Measurements from ENCODE around the gene TK1.
"Not testable (repeated sequence)": the region's sequence is repeated elsewhere in the genome, so short reads cannot be mapped to it uniquely, and the experiment has no call there.

TK1 gene

DNA sequence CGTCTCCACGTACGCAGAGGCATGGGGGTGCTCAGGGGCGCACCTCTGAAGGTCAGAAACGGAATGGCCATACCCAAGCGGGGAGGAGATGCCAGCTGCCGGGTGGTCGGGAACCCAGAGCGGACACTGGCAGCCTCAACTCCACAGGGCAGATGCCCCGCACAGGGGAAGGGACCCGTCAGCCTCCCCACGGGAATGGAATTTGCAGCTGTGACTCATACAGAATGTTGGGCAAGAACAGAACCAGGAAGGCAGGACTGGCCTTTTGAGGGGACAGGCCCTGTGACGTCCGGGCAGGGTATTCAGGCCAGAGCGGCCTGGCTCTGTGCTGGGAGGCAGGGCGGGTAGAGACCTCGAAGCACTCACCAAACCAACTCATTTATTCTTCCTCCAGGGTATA lies 7.5 kb downstream of the TK1 start:
- DNase-seq: no peak

DNA sequence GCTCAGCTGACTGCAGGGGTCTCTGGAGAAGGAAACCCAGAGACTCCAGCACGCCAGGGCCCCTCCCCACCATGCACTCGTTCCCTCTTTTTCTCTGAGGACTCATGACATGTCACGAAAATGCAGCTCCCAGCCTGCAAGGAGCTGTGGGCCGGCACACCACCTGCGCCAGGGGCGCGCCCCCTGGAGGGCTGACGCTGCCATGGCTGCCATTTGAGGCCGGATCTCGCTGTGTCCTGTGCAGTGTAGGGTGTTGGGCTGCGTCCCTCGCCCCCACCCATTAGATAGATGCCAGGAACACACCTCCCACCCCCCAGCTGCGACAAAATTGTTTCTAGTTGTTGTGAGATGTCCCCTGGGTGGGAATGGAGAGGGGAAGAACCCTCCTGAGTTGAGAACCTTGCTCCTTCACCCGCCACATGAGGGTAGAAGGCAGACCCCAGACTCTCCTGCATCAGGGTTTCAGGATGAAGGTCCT lies 10.3 kb downstream of the TK1 start:
- DNase-seq: peak in 42 of 51 donors; percentile 12 to 69 (median 30)

DNA sequence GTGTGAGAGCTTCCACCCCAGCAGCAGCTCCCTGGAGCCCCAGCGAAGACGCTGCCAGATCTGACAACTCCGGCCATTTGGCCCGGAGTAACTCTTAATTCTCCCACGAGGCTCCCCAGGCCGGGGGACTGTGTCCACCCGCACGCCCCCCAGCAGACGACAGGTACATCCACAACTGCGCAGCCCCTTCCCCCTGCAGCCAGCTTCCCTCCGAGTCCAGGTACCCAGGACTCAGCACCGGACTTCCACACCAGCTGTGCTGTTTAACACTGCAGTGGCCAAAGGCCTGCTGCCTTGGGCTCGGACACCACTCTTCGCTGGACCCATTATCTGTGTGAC lies 11.2 kb downstream of the TK1 start:
- DNase-seq: no peak

DNA sequence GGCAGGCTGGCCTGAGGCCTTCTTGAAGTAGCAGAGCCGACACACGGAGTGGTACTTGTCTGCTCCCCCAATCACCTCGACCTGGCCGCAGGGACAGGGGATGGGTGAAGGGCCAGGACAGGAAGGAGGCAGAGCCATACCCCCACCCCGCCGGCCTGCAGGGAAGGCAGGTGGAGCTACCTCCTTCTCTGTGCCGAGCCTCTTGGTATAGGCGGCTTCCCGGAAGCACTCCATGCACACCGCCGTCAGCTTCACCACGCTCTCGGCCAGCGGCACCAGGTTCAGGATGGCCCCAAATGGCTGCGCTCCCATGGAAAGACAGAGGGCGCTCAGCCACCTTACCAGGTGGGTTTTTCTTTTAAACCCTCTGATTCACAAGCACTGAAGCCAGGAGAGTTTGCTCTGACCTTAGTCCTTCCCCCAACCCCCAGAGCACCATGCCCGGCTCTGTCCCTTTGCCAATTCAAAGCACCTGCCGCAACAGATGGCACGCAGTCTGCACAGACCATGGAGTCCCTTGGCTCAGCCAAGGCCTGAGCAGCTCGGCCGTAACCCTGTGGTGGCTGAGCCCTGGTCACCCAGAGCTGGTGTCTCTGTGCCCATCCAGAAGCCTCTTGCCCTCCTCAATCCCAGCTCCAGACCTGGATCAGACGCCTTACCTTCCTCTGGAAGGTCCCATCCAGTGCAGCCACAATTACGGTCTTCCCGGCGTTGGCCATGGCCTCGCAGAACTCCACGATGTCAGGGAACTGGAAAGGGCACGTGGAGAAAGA lies 11.8 kb downstream of the TK1 start:
- peak in 2 of 51 donors; percentile 22 to 56 for DNase-seq

DNA sequence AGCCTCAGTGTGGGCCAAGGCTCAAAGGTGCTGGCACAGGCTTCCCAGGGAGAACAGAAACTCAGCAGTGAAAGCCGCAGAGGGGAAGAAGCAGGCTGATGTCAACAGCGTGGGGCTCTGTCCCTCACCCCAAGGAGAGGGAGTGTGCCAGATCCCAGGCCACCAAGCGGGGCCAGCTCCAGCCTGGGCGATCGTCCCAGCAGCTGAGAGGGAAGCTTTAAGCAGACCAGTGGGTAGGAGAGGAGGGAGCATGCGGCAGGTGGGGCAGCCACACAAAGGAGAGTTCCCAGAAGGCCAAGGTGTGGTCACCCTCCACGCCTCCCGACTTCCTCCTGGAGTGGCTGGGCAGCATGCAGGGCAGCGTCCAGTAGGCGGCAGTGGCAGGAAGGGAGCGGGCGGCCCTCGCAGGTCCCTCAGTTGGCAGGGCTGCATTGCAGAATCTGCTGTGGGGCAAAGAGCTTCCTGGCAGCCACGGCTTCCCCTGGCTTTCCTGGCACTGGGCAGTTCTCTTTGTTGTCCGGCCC lies 12.4 kb downstream of the TK1 start:
- DNase-seq: peak in 50 of 51 donors; percentile 27 to 98 (median 81)

DNA sequence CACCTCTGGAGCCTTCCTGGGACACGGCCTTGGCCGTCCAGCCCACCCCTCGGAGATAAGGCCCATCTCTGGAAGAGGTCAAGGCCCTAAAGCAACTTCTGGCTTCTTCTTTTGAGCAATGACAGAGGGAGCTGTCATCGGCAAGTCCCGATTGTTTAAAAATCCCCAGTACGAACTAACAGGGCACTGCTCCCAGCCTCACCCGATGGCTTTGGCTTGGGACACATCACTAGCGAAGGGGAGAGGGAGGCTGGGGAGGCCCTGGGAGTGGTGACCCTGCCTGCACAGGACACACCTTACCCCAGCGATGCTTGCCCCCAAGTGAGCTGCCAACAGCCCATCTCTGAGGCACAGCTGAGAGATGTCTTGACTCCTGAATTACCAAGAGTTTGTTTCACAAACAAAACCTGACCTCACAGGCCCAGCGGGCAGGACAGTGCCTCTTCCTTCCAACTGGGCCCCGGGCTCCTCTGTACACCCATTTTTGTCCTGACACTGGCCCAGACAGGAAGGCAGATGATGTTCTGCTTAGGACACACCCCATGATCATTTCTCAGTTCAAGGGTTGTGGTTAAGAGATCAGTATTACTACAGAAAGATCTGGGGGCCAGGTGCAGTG lies 13.6 kb downstream of the TK1 start:
- DNase-seq: no peak

DNA sequence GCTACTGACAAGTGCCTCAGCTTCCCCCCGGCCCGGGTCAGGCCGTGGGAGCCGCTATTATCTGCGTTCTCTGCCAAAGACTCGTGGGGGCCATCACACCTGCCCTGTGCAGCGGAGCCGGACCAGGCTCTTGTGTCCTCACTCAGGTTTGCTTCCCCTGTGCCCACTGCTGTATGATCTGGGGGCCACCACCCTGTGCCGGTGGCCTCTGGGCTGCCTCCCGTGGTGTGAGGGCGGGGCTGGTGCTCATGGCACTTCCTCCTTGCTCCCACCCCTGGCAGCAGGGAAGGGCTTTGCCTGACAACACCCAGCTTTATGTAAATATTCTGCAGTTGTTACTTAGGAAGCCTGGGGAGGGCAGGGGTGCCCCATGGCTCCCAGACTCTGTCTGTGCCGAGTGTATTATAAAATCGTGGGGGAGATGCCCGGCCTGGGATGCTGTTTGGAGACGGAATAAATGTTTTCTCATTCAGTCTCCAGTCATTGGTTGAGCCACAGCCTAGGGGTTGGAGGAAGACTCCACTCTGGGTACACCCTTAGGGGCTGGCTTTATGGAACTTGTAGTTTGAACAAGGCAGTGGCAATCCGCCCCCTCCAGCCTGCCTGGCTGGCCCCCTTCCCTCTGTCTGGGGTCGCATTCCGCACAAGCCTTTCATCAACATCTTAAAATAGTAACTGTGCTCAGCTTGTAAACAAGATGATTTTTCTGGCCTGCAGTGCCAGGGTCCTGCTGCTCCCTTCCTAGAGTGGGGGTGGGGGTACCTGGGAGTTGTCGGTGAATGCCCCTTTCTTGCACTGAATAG lies 14.4 kb downstream of the TK1 start:
- DNase-seq: peak in 11 of 51 donors; percentile 9 to 38 (median 19)

DNA sequence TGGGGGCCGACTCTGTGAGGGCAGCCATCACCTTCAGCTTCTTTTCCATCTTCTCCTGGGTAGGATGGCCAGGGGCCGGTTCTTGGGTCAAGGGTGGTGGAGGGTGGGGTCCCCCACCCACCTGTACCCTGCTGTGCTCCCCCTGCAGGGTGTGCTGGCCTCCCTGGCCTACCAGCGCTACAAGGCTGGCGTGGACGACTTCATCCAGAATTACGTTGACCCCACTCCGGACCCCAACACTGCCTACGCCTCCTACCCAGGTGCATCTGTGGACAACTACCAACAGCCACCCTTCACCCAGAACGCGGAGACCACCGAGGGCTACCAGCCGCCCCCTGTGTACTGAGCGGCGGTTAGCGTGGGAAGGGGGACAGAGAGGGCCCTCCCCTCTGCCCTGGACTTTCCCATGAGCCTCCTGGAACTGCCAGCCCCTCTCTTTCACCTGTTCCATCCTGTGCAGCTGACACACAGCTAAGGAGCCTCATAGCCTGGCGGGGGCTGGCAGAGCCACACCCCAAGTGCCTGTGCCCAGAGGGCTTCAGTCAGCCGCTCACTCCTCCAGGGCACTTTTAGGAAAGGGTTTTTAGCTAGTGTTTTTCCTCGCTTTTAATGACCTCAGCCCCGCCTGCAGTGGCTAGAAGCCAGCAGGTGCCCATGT lies 15.1 kb downstream of the TK1 start:
- not testable (repeated sequence) for DNase-seq

DNA sequence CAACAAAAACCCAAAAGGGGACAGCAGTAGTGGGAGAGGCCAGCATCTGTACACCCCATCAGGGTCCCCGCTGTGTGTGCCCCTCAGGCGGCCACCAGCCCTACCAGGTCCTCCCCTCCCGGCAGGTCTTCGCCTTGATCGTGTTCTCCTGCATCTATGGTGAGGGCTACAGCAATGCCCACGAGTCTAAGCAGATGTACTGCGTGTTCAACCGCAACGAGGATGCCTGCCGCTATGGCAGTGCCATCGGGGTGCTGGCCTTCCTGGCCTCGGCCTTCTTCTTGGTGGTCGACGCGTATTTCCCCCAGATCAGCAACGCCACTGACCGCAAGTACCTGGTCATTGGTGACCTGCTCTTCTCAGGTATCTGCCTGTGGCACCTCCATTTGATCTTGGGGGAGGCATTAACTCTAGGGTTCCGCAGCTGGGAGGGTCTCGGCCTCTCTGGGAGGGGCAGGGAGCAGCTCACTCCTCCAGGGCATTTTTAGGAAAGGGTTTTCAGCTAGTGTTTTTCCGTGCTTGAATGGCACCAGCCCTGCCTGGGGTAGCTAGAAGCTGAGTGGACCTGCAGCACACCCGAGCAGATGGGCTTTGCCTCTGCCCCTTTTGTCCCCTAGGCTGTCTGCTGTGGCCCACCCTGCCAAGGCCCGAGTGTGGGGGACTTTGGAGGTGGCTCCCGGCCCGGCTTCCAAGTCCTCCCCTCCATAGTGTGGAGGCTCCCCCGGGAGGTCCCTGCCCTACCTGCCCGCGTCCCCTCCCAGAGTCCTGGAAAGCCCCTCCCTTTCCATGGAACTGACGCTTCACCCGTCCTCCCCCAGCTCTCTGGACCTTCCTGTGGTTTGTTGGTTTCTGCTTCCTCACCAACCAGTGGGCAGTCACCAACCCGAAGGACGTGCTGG lies 15.9 kb downstream of the TK1 start:
- DNase-seq: no peak

DNA sequence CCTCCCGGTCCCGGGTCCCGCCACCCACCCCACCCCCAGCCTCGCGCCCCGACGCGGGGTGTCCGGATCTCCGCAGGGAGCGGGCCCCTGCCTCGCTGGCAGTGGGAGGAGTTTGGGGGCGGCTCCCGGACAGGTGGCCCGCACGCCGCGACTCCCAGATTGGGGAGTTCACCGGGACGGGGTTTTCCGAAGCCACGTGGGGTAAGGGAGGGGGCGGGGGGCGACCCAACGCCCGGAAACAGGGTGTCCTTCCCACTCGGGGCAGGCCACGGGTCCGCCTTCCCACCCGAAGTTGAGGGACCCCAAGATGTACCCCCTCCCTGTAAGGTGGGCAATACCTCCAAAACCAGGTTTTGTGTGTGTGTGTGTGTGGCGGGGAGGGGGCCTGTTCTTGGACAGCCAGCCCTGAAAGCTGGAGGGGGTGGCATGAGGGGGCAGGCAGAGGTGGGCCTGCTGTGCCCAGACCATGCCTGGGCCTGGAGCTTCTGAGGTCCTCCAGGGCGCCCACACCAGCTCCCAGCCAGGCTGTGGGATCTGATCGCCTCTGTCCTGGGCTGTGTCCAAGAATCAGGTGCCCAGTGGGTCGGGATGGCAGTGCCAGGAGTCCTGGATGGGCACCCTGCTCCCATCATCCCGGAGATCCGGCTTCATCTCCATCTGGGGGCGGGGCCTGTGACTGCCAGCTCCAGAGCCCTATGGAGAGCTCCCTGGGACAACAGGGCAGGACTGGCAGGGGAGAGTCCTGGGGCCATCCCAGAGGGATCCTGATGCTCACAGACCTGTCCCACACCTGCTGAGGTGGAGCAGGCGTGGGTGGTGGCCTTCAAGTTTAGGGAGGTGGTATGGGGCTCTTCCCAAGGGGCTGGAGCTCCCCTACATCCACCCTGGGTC lies 17.7 kb downstream of the TK1 start:
- peak in 41 of 51 donors; percentile 6 to 77 (median 40) for DNase-seq

DNA sequence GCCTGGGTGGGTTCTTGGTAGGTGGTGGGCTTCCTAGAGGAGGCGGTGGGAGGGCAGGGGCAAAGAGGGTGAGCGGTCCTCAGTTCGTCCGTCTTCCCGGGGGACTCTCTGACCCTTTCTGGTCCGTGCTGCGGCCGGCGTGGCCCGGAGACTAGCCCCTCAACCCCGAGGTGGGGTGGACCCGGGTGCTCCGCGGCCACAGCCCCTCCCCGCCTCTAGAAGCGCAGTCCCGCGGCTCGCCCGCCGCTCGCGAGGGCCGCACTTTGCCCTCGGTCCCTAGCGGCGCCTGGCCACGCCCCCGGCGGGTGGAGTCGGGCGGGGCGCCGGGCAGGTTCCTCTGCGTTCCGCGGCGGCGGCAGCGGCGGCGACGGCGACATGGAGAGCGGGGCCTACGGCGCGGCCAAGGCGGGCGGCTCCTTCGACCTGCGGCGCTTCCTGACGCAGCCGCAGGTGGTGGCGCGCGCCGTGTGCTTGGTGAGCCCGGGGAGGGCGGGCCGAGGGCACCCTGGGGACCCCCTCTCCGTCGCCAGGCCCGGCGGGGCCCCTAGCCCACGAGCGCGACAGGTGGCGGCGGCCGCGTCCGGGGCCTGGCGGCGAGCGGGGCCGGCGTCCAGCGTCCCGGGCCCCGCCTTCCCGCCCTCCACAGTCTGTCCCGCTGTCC lies 18.5 kb downstream of the TK1 start, which contains the start of gene SYNGR2:
SYNGR2 (plus strand) TSS at position 340 of the 661 bp plus-strand sequence; CDS start at position 376, 36 bp downstream.
- DNase-seq: peak in 45 of 51 donors; percentile 12 to 85 (median 49)

DNA sequence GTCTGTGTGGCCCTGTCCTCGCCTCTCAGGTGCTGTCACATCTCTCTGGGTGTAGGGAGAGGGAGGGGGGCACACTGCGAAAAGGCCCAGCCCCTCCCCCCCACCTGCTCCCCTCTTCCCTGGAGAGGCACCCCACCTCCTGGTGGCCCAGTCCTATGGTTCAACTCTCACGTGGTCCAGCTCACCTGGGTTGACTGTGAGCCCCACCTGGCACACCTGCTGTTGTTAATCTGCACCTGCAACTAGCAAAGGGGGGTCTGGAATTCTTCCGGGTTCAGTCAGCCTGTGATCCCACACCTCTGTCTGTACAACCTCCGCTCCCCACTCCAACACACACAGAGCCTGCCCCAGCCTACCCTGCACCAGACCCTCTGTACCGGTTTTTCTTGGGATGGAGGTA lies 20.4 kb downstream of the TK1 start:
- no peak for DNase-seq

DNA sequence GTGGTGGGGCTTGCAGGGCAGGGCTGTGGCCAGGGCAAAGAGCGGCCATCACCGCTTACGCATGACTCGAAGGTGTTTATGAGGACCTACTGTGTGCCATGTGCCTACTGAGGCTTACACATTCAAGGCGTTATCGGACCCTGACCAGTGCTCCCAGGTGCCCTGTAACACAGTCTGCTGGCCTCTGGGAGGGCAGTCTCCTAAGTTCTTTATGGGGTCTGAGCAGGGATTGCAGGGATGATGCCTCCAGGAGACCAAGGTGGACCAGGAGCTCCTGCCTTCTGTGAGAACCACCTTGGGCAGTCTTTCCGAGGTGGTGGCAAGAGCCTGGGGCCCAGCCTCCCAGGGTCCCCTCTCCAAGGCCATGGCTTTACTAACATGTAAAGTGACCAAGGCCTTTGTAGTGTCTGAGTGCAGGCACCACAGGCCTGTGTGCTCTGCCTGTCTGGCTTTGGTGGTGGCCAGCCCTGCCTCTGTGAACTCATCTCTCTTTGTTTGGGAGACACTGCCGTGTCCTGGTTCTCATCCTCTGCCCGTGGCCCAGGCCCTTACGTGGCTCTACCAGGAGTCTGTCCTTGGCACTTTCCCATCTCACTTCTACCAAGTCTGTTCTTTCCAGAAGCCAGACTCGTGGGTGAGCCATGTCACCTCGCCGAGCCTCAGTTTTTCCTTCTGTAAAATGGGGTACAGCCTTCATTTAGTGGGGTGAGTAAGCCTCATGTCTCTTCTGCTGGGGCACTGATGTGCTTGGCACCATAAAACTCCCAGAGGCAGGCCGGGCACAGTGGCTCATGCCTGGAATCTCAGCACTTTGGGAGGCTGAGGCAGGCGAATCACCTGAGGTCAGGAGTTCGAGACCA lies 21.9 kb downstream of the TK1 start:
- no peak for DNase-seq

DNA sequence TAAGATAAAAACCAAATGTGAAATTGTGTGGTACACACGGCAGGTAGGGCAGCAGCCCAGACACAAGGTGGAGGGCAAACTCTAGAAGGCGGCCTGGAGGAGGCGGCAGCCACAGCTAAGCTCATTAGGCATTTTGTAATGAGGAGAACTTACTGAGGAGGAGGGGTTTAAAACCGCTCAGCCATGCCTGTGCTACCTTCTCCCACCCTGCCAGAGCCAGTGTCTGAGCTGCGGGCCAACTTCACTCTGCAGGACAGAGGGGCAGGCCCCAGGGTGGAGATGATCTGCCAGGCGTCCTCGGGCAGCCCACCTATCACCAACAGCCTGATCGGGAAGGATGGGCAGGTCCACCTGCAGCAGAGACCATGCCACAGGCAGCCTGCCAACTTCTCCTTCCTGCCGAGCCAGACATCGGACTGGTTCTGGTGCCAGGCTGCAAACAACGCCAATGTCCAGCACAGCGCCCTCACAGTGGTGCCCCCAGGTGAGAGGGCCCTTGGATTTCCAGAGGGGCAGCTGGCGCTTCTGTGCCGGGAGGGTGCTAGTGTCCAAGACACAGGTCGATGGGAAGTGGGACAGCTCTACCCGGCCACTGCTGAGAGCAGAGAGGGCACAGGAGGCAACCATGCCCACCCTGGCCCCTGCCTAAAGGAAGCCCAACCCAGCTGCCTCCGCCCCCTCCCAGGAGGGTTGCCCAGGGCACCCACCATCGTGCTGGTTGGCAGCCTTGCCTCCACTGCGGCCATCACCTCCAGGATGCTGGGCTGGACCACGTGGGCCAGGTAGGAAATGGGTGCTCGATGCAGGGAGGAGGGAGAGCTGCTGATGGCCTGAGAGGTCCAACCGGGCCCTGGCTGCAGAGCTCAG lies 22.7 kb downstream of the TK1 start:
- DNase-seq: no peak

DNA sequence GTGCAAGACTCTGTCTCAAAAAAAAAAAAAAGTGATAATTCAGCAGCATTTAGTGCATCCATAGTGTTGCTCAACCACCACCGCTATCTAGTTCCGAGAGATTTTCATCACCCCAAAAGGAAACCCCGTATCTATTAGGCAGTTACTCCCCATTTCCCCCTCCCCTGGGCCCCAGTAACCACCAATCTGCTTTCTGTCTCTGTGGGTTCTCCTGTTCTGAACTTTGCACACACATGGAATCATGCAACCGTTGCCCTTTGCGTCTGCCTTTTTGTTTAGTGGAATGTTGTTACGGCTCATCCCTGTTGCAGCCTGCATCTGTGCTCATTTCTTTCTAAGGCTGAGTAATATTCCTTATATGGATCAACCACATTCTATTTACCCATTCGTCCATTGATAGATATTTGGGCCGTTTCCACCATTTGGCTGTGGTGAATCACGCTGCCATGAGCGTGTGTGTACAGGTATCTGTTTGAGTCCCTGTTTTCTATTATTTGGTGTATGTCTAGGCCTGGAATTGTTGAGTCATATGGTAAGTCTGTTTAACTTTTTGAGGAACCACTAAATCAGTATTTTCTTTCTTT lies 27.2 kb downstream of the TK1 start:
- no peak for DNase-seq

Data from hypothalamus (tissue), 51 donors.